ENCODE results near the gene FAT1.
A peak's percentile ranks its signal among the peaks of the same experiment; 100 is the strongest.

The FAT1 gene

DNA sequence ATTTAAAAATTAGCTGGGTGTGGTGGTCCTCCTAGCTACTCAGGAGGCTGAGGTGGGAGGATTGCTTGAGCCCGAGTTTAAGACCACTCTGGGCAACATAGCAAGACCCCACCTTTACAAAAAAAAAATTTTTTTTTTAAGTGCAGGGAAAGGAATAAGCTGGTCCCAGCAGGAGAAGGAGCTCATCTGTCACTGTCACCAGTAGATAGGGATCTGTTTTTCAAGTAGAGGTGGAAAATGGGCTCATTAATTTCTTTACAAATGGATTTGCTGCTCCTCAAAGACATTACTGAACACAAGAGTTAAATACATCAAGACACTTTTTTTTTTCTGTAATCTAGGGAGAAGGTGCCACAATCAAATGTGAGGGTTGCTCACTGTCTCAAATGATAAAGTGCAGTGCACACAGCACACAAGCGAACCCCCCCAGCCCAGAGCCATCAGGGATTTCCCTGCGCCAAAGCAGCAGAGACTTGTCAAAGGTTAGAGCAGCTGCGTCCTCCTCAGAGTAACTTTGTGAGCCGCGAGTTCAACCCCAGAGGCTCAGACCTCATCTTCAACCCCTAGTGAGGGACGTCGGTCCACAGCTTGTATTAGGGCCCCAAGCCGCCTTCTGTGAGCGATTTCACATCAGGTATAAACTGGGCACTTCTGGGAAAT is 154.0 kb downstream of the FAT1 start:
- no peak for DNase-seq (ENCODE audit: low read depth)

DNA sequence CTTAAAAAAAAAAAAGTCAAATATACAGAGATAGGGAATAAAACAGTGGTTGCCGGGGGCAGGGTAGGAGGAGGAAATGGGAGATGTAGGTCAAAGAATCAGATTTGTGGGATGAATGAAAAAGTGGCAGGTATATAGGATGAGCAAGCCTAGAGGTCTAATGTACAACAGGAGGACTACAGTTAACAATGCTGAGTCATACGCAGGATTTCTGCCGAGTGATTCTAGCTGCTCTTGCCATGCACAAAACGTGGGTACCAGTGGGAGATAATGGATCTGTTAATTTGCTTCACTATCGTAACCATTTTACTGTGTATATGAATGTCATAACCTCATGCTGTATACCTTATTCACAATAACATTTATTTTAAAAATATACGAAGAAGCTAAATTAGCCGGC is 157.6 kb downstream of the FAT1 start:
- no peak for DNase-seq (ENCODE audit: low read depth)

DNA sequence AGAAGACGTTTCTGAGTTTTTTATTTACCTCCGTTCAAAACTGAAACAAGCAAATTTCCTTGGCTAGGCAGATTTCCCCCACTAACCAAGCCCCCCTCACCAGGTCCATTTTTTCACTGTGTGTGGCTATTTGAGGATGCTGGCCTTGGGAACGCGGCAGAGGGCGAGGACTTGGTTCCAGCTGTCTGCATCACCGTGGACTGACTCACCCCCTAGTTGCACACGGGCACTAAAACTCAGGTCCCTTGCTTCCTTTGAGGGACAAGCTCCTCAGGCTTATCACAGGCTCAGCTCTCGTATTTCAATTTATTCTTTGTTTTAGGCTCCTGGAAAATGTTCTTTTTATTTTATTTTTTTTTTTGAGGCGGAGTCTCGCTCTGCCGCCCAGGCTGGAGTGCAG is 159.9 kb downstream of the FAT1 start:
- DNase-seq (ENCODE audit: low read depth), result no peak

DNA sequence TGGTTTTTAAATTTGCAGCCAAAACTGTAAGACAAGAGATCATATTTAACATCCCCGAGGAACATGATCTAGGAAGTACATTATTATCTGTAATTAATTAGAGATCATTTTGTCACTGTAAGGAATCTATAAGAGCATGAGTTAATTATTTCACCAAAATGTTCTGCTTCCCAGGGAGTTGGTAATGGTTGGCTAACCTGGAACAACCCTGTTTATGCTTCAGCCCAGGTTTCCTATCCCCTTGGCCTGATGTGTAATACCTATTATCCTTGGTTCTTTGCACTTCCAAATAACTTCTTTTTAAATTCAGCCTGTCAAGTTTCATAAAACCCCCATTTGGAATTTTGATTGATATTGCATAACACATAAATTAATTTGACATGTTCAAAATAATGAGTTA is 161.9 kb downstream of the FAT1 start:
- DNase-seq (ENCODE audit: low read depth), result no peak

DNA sequence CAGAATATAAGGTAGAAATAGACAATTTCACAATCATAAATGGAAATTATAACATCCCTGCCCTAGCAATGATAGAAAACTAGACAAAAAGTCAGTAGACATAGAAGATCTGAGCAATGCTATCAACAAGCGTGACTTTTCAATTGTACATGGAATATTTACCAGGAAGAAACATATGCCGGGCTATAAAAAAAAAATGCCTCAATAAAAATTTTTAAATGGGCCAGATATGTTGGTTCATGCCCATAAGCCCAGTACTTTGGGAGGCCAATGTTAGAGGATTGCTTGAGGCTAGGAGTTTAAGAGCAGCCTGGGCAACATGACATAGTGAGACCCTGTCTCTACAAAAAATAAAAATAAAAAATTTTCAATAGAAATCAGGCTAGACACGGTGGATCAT is 163.0 kb downstream of the FAT1 start:
- no peak for DNase-seq (ENCODE audit: low read depth)

DNA sequence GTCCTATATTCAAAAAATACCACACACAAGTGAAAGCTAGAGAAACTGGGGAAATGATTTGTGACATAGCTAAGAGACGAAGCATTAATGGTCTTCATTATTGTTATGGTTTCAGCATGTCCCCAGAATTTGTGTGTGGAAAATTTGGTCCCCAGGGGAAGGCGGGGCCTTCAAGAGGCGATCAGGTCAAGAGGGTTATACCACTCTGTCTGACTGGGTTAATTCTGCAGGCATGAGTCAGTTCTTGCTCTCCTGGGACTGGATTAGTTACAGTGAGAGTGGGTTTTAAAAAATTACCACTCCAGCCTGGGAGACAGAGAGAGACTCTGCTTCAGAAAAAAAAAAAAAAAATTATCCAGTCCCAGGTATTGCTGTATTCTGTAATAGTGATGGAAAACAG is 166.2 kb downstream of the FAT1 start:
- DNase-seq (ENCODE audit: low read depth), result peak; percentile 10

DNA sequence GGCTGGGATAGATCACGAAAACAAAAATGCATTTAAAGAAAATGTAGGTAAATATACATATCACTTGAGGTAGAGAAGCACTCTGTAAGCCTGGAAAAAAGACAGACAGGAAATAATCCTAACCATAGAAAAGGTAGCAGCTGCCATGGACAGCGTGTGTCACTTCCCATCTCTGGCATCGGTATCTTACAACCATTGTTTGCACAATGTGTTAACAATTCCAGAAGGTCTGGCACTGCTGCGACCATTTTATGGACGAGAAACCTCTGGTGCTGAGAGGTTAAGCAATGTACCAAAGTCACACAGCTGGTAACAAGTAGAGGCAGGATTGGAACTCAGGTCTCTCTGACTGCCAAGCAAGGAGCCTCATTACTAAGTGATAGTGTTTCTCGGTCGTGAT is 166.6 kb downstream of the FAT1 start:
- no peak for DNase-seq (ENCODE audit: low read depth)

DNA sequence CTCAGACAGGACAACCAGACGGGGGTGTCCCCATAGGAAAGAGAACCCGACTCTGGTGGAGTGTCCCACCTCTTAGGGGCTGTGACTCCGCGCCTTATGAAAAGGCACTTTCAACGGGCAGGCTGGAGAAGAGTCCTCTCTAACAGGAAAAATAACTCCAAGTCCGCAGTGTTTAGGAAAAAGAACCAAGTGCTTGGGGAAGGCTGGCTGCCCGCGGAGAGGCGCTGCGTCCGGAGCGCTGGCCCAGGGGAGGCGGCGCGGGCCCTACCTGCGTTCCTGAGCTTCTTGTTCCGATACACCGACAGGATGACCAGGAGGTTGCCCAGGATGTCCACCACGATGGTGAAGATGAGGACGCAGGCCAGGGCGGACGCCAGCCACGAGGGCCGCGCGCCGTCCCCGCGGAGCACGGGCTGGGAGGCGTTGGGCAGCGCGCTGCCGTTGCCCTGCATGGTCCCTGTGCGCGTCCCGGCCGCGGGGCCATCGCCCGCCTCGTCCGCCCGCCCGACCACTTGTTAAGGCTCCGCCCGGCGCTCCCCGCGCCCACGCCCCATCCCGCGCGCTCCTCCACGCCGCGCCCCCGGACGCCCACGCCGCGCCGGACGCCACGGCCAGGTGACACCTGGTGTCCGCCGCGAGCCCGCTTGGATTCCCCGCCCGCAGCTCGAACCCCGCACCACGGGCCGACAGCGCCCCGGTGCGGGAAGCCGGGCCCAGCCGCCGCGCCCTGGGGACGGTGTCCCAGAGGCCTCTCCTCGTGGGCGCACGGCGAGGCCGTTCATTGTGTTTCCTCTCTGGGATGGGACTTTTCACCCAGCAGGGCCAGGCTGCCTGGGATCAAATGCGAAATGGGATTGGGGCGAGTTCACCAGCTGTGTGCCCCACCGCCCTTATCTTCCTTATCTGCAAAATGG is 168.5 kb downstream of the FAT1 start, which contains the start of gene MTNR1A:
Gene MTNR1A (minus strand): TSS at position 654 of the 914 bp plus-strand sequence. CDS start 202 bp downstream, at position 452.
- no peak for DNase-seq (ENCODE audit: low read depth)

DNA sequence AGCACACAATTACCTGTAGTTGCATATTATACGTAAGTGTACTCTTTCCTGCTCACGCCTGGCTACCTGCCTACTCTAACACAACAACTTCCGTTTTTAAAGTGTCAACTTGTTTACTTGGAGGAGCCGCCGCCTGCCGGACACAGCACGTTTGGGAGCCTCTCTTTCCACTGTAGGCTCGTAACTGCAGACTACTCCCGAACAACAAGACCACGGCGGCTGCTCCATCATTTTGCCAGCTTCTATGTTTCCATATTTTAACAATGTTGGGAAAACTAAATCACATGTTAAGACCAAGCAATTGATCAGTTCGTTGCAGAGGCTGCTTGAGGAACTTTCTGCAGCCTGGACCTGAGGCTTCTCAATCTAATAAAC is 169.1 kb downstream of the FAT1 start:
- no peak for DNase-seq (ENCODE audit: low read depth)

DNA sequence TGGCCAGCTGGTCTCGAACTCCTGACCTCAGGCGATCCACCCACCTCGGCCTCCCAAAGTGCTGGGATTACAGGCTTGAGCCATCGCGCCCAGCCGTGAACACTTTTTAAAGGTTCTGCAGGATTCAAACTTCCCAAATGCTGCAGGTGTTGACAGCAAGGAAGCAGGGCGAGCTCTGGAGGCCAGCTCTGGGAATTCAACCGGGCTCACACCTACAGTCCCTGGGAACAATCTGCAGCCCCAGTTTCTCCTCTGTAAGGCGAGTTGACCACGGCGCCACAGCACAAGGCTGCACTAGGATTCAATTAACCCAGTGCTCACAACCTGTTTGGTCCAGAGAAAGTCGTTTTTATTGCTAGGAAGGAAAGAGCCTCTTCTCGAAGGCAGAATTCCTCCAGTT is 169.9 kb downstream of the FAT1 start:
- DNase-seq (ENCODE audit: low read depth), result no peak

DNA sequence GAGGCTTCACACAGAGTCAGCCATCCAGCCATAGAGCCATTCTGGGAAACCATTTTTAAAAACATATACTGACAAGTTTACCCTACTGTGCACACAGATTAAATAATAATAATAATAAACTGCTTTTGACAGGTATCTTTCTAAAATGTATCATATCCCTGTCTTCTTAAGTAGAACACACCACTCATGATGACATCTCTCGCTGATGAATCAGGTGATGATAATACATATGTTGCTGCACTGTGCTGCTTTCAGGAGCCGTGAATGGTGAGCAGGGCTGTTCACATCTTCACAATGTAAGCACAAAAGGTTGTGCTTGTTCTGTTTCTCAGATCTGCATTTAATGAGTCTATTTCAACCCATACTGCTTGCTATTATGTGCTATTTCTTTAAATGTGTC is 171.8 kb downstream of the FAT1 start:
- DNase-seq (ENCODE audit: low read depth), result no peak

DNA sequence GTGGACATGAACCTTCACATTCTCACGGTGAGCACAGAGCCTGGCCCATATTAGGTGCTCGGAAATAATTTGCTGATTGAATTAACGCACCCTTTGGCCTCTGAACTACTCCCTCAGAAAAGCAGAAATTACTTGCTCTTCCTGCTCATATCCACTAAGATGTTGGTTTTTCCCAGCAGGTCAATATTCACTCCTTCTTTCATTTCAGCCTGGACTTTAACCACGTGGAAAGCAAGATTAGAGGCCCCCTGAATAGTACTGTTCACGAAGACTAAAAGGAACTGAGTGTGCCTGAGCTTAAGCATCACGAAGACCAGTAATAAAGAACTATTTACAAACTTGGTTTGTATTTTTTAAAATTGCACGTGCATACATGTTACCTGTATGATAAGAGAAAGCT is 178.2 kb downstream of the FAT1 start:
- DNase-seq (ENCODE audit: low read depth), result no peak

DNA sequence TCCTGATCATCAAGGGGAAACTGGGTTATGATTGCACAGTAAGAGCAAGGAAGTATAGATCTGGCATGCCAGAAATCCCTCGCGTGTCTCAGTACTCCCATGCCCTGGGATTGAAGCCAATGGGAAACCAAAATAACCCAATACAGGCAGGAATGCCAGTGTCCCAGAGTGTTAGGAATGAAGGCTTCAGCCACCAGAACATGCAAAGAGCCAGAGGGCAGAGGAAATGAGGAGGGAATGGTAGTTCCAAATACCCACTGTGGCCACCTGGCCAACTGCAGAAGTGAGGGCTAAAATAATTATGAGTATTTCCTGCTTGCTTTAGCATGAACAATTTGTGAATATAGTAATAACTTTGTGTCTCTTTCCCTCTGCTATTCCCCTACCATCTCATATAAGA is 180.4 kb downstream of the FAT1 start:
- no peak for DNase-seq (ENCODE audit: low read depth)

DNA sequence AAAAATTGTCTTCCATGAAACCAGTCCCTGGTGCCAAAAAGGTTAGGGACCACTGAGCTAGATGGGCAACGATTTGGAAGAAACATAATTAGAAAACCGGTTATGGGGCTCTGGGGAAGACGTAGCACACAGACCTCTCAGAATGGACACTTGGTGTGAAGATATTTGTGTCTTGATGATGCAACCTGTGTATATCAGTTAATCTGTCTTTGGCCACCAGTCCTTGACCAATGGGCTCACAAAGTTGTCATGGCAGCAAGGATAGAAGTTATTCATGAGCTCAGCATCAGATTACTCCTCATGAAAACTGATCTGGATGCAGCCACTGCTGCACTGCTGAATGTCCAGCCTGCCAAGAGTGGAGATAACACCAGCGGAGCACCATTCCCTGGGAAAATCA is 181.9 kb downstream of the FAT1 start:
- DNase-seq (ENCODE audit: low read depth), result no peak

DNA sequence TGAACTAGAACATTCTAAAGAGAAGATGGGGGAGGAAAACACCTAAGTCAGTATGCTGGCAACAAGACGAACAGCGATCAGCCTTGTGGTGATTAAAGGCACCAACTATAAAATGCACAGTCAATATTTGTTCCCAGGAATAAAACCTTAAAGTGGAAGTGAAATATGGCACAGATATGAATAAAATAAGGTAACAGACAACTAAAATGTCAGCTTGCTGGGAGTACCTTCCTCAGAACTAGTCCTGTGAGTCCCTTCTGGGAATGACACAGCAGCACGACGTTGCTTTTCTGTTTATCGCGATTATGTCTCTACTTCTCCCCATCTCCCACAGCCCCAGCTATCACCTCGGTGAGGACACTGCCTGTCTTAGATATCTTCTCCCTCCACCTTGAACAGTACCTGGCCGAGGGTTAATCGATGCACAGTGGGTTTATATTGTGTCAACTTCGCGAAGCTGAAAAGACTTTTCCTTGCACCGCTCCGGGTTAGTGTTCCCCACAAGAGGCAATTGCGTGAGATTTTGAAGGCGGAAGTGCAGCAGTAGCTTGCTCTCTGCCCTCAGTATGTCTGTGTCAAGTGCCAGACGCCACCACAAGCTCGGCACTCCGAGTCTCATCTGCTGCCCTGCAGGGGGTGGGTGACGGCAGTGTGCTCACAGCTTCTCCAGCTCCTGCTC is 185.7 kb downstream of the FAT1 start:
- no peak for DNase-seq (ENCODE audit: low read depth)
